IPS DF 6.9 (cell line): Measurements from ENCODE around the gene ATP8A1.

Experiments
- DNase-seq: peaks from one replicate; pipeline ENCODE4 v3.0.0-alpha.2; 2013; ENCODE audit warnings: low read depth, low spot score
- H3K27ac ChIP-seq: one replicate; pipeline ENCODE4 v1.5.1; 2013; ENCODE audit warnings: low read length, control low read depth
- H3K27me3 ChIP-seq: 2 replicates; pipeline ENCODE4 v1.6.1; 2013; ENCODE audit warnings: mild to moderate bottlenecking, low read length; ENCODE audit not compliant: control insufficient read depth, insufficient read depth
- H3K36me3 ChIP-seq: 2 replicates; pipeline ENCODE4 v1.6.1; 2013; ENCODE audit warnings: low read length; ENCODE audit not compliant: control insufficient read depth, insufficient read depth
- H3K4me1 ChIP-seq: 2 replicates; pipeline ENCODE4 v1.6.1; 2013; ENCODE audit warnings: low read length; ENCODE audit not compliant: control insufficient read depth, insufficient read depth
- H3K4me3 ChIP-seq: 2 replicates; pipeline ENCODE4 v1.5.1; 2013; ENCODE audit warnings: mild to moderate bottlenecking, low read length
- H3K9me3 ChIP-seq: 2 replicates; pipeline ENCODE4 v1.6.1; 2013; ENCODE audit warnings: low read length, inconsistent platforms; ENCODE audit not compliant: control insufficient read depth, insufficient read depth
- WGBS: extraction: QIAGEN DNeasy Blood & Tissue Kit; methylation state at CpG from one replicate; pipeline ENCODE4 v1.1.7; 2013; ENCODE audit warnings: mixed read lengths, missing lambda C conversion rate; ENCODE audit not compliant: insufficient read length, insufficient coverage; 5-methylcytosine and 5-hydroxymethylcytosine counted together

The ATP8A1 gene

DNA sequence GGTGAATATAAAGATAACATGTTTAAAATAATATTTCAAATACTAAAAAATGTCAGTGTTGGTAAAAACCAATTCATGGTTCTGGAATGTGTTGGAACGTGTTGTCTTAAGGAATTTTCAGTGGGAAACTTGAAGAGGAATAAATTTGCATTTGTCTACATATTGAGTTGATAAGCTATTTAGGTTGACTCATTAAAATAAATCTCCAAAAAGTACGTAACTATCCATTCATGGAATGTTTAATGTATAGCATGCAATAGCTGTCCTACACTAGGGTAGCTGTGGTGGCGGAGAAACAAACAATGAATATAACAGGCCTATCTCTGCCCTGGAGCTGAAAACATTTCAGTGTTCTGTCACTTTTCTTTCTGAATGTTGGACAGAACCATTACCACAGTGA is 239.4 kb downstream of the ATP8A1 start:
- Histone ChIP-seq H3K9me3 (no peaks in the 10 kb centered on the region), H3K27me3 (no peaks in the 10 kb centered on the region), H3K27ac (no peak overlapping the region), H3K36me3 (no peaks in the 10 kb centered on the region), H3K4me1 (no peaks in the 10 kb centered on the region), H3K4me3 (no peak overlapping the region)
- no peak for DNase-seq
- WGBS: no CpG with 5 or more reads among the region's 3 CpGs

- no peaks in the 10 kb centered on the region for H3K4me1 ChIP-seq
- H3K36me3 ChIP-seq: no peaks in the 10 kb centered on the region
- no peak for DNase-seq
- H3K4me3 ChIP-seq: no peak overlapping the region
- no peaks in the 10 kb centered on the region for H3K9me3 ChIP-seq
- WGBS: no CpG with 5 or more reads among the region's 3 CpGs
- no peak overlapping the region for H3K27ac ChIP-seq
- H3K27me3 ChIP-seq: no peaks in the 10 kb centered on the region
Observed at GRCh38 chr4:42416017-42416416, 240.9 kb downstream of the ATP8A1 start.

- Histone ChIP-seq H3K36me3 (no peaks in the 10 kb centered on the region), H3K4me3 (no peak overlapping the region), H3K27me3 (no peaks in the 10 kb centered on the region), H3K27ac (no peak overlapping the region), H3K9me3 (no peaks in the 10 kb centered on the region), H3K4me1 (no peaks in the 10 kb centered on the region)
- no peak for DNase-seq
- no CpG with 5 or more reads among the region's 1 CpG for WGBS
Observed at GRCh38 chr4:42415281-42415680, 241.6 kb downstream of the ATP8A1 start.

- no peak overlapping the region for H3K27ac ChIP-seq
- H3K4me3 ChIP-seq: no peak overlapping the region
- no peak for DNase-seq
- no peaks in the 10 kb centered on the region for H3K4me1 ChIP-seq
- H3K9me3 ChIP-seq: no peaks in the 10 kb centered on the region
- WGBS: no CpG with 5 or more reads among the region's 2 CpGs
- H3K27me3 ChIP-seq: no peaks in the 10 kb centered on the region
- no peaks in the 10 kb centered on the region for H3K36me3 ChIP-seq
Observed at GRCh38 chr4:42412251-42412650, 244.7 kb downstream of the ATP8A1 start.

DNA sequence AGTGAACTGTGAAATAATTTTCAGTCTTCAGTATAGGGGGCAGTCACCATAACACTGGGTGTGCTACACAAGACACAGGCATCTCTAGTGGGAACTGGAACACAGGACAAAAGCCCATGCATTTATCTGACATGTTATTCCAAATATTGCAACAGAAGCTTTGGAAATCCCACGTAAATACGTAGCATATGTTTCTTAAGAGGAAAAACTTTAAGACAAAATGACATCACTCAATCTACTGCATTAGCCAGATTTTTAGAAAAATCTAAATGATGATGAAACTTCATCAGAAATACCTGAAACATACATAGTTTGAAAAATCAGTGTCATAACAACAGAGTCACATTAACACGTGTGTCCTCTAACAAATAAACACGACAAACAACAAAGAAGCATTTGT is 245.1 kb downstream of the ATP8A1 start:
- no peaks in the 10 kb centered on the region for H3K27me3 ChIP-seq
- no CpG with 5 or more reads among the region's 4 CpGs for WGBS
- no peak for DNase-seq
- H3K27ac ChIP-seq: no peak overlapping the region
- H3K4me1 ChIP-seq: no peaks in the 10 kb centered on the region
- no peaks in the 10 kb centered on the region for H3K9me3 ChIP-seq
- H3K4me3 ChIP-seq: no peak overlapping the region
- H3K36me3 ChIP-seq: no peaks in the 10 kb centered on the region

- WGBS: no CpG with 5 or more reads among the region's 3 CpGs
- Histone ChIP-seq H3K27me3 (no peaks in the 10 kb centered on the region), H3K4me3 (no peak overlapping the region)
Observed at GRCh38 chr4:42410446-42410845, 246.5 kb downstream of the ATP8A1 start.

DNA sequence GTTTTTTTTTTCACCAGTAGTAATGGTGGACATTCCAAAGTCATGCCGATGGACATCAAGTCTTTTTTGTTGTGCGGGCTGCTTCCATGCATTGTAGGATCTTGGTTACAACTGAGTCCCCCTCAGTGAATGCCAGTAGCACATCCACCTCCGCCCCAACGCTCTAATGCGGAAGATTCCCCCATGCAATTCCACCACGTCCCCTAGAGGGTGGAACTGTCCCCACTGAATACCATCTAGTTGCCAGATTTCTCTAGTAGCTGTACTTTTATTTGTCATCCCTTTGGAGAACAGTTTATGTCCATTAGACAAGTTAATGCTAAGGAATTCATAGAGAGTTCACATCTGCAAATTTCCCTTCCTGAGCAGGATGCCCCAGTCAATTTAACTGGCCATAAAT is 252.9 kb downstream of the ATP8A1 start:
- no peaks in the 10 kb centered on the region for H3K36me3 ChIP-seq
- no CpG with 5 or more reads among the region's 6 CpGs for WGBS
- no peak for DNase-seq
- no peak overlapping the region for H3K27ac ChIP-seq
- no peak overlapping the region for H3K4me3 ChIP-seq
- 0 out of 2 replicates have a peak, but pooled peaks cover 2% of the 10 kb centered on the region for H3K4me1 ChIP-seq
- H3K9me3 ChIP-seq: no peaks in the 10 kb centered on the region
- peaks cover 12% of the 10 kb centered on the region for H3K27me3 ChIP-seq

More at GRCh38 chr4:42410446-42410845, 246.5 kb downstream of the ATP8A1 start:
- H3K36me3 ChIP-seq: no peaks in the 10 kb centered on the region
- no peaks in the 10 kb centered on the region for H3K4me1 ChIP-seq
- no peak overlapping the region for H3K27ac ChIP-seq
- no peaks in the 10 kb centered on the region for H3K9me3 ChIP-seq
- no peak for DNase-seq

DNA sequence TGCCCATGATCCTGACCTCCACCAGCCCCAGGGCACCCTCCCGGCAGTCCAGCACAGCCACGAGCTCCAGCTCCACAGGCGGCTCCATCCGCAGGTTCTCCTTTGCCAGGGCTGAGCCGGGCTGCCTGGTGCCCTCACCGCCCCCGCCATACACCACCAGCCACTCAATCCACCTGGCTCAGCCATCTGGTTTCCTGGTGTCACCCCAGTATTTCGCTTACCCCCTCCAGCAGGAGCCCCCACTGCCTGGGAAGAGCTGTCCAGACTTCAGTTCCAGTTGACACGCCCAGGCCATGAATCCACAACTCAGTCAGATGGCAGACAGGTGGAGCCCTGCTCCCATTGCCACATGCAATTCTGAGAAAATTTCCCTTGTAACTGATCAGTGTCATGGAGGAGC is 255.7 kb downstream of the ATP8A1 start:
- no peak overlapping the region for H3K4me3 ChIP-seq
- no peak overlapping the region for H3K27ac ChIP-seq
- no peaks in the 10 kb centered on the region for H3K36me3 ChIP-seq
- WGBS: no CpG with 5 or more reads among the region's 9 CpGs
- peaks cover 2% of the 10 kb centered on the region; the same call in 1 of the 2 replicates for H3K4me1 ChIP-seq
- no peaks in the 10 kb centered on the region for H3K9me3 ChIP-seq
- DNase-seq: no peak
- peaks cover 32% of the 10 kb centered on the region for H3K27me3 ChIP-seq

DNA sequence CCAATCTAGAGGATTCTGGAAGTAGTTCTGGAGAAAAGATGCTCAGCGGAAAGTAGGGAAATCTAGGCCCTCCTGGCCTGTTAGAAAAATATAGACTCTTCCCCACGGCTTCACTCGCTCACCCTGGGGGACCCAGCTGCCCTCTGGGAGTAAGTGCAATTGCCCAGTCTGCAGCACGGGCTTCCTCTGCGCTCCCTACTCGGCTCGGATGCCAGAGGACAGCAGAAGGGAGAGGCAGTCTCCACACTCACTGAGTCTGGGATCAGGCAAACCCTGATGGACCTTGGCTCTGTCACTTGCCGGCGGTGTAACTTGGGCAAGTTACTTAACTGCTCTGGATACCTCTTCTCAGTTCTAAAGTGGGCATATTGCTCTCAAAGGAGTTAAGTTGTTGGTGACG is 257.5 kb downstream of the ATP8A1 start:
- Histone ChIP-seq H3K27ac (no peak overlapping the region), H3K27me3 (peaks cover 34% of the 10 kb centered on the region), H3K36me3 (no peaks in the 10 kb centered on the region), H3K9me3 (no peaks in the 10 kb centered on the region), H3K4me3 (peak overlapping the region; percentile 34; the same call in 1 of the 2 replicates), H3K4me1 (peaks cover 2% of the 10 kb centered on the region; the same call in 1 of the 2 replicates)
- WGBS: no CpG with 5 or more reads among the region's 10 CpGs
- DNase-seq: no peak

DNA sequence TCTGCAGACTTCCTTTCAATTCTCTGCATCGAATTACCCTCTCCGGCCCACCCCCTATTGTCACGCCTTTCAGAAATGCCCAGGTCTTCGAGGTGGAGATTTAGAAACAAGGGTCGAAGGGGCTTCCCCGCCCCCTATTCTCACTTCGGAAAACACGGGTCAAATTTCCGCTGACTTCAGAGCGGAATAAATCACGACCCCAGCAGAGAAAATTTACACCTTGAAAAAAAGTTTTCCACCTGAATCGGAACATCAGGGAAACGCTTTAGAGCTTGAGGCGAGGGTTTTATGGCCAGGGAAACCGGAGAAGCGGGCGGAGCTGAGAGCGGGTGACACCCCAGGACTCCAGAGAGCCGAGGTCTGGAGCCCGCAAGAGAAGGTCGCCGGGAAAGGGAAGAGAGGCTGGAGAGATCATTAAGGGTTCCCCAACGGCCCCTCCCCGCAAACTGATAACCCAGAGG is 258.0 kb downstream of the ATP8A1 start:
- peak overlapping the region; percentile 34; the same call in 1 of the 2 replicates for H3K4me3 ChIP-seq
- WGBS: no CpG with 5 or more reads among the region's 24 CpGs
- DNase-seq: no peak

GRCh38 chr4:42398171-42398870 is 258.6 kb downstream of the ATP8A1 start:
- Histone ChIP-seq H3K9me3 (no peaks in the 10 kb centered on the region), H3K4me1 (peaks cover 2% of the 10 kb centered on the region; the same call in 1 of the 2 replicates), H3K4me3 (peak overlapping the region; percentile 34; the same call in 1 of the 2 replicates), H3K27ac (no peak overlapping the region), H3K36me3 (no peaks in the 10 kb centered on the region), H3K27me3 (peaks cover 34% of the 10 kb centered on the region)
- WGBS: no CpG with 5 or more reads among the region's 60 CpGs
- DNase-seq: no peak

More for the DNA sequence above, 258.0 kb downstream of the ATP8A1 start:
- Histone ChIP-seq H3K27ac (no peak overlapping the region), H3K4me1 (peaks cover 2% of the 10 kb centered on the region; the same call in 1 of the 2 replicates), H3K27me3 (peaks cover 34% of the 10 kb centered on the region), H3K36me3 (no peaks in the 10 kb centered on the region), H3K9me3 (no peaks in the 10 kb centered on the region)
